Tibial artery (tissue), 4 donors: ENCODE data around the gene COQ2.
A peak's percentile ranks its signal among the peaks of the same experiment; 100 is the strongest.

Experiments
- DNase-seq, 2 donors: peaks; one replicate each; pipeline ENCODE4 v3.0.0-alpha.2; 2019
- H3K27ac ChIP-seq, 2 donors: fragments of 200-600 bp; sonication (generic) in 1 of 2; 1 replicate in 1 of 2; 2 replicates in 1 of 2; pipeline ENCODE4 v1.5.1; 2018 to 2019; ENCODE audit warnings: mild to moderate bottlenecking in 1 of 2
- H3K27me3 ChIP-seq, 2 donors: fragments of 200-600 bp; sonication (generic) in 1 of 2; one replicate each; pipeline versions ENCODE4 v1.5.1 to v1.6.0; 2016 to 2019
- H3K36me3 ChIP-seq, 3 donors: fragments of 200-600 bp; sonication (generic) in 2 of 3; one replicate each; pipeline ENCODE4 v1.5.1; 2016 to 2019; ENCODE audit warnings: mild to moderate bottlenecking in 2 of 3
- H3K4me1 ChIP-seq, 4 donors: fragments of 200-600 bp; sonication (generic) in 2 of 4; 1 replicate in 3 of 4; 2 replicates in 1 of 4; pipeline ENCODE4 v1.5.1; 2016 to 2019
- H3K4me3 ChIP-seq, 2 donors: fragments of 200-600 bp; sonication (generic) in 1 of 2; 1 replicate in 1 of 2; 2 replicates in 1 of 2; pipeline ENCODE4 v1.5.1; 2018 to 2019; ENCODE audit warnings: mild to moderate bottlenecking in 2 of 2
- H3K9me3 ChIP-seq, 3 donors: fragments of 200-600 bp; sonication (generic) in 1 of 3; one replicate each; pipeline ENCODE4 v1.5.1; 2016 to 2019
- intact Hi-C: fragments of 100-400 bp; cut with DNase I; formaldehyde crosslinking; loops from one replicate; pipeline ENCODE4 v1.15.0; 2023; ENCODE audit warnings: low total_unique reads
- TF ChIP-seq, protein P1 (sequence below), 2 experiments: fragments of 200-600 bp in 1 of 2; fragments of 450-650 bp in 1 of 2; IDR thresholded peaks; one replicate each; pipeline ENCODE4 v1.5.1; 2017 to 2019; ENCODE audit warnings: antibody characterized with exemption in 2 of 2, mild to moderate bottlenecking in 1 of 2, moderate library complexity in 1 of 2

The COQ2 gene

DNA sequence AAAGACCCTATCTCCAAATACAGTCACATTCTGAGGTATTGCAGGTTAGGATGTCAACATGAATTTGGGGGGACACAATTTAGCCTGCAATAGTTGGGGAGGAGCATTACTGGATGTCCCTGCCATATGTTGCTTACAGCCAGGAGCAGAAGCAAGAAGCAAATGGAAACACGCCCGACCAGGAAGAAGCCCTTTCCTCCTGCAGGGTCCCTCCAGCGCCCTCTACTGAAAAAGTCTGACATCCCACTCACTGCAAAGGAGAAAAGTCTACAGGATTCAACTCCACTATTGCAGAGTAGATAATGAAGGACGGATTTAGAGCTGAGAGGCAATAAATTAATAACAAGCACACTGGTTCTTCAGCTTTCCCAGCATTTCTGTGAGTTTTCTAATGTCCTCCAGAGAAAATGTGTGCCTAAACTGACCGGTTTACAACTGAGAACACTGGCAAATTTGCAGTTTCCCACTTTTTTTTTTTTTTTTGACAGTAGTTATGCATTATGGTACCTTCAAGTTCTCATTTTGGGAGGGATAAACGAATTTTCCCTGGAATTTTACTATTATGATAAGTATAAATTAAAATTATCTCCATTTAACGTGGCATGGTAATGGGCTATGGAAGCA lies 31.7 kb downstream of the COQ2 start:
- TF ChIP-seq, protein P1, sequence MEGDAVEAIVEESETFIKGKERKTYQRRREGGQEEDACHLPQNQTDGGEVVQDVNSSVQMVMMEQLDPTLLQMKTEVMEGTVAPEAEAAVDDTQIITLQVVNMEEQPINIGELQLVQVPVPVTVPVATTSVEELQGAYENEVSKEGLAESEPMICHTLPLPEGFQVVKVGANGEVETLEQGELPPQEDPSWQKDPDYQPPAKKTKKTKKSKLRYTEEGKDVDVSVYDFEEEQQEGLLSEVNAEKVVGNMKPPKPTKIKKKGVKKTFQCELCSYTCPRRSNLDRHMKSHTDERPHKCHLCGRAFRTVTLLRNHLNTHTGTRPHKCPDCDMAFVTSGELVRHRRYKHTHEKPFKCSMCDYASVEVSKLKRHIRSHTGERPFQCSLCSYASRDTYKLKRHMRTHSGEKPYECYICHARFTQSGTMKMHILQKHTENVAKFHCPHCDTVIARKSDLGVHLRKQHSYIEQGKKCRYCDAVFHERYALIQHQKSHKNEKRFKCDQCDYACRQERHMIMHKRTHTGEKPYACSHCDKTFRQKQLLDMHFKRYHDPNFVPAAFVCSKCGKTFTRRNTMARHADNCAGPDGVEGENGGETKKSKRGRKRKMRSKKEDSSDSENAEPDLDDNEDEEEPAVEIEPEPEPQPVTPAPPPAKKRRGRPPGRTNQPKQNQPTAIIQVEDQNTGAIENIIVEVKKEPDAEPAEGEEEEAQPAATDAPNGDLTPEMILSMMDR (IDR thresholded peaks at IDR 0.05): peak; percentile 34 to 43
- Histone ChIP-seq H3K9me3 (no peaks in the 10 kb centered on the region), H3K27ac (no peak overlapping the region), H3K4me3 (no peak overlapping the region), H3K4me1 (peaks cover 0 to 27% (median 7%) of the 10 kb centered on the region in 4 donors), H3K36me3 (no peaks in the 10 kb centered on the region), H3K27me3 (no peaks in the 10 kb centered on the region)
- intact Hi-C loops: loop anchor here (10.0 kb wide), 1 partner anchor 178 kb away; no protein-coding TSS in a partner anchor
- peak in 1 of 2 donors; percentile 55 for DNase-seq

DNA sequence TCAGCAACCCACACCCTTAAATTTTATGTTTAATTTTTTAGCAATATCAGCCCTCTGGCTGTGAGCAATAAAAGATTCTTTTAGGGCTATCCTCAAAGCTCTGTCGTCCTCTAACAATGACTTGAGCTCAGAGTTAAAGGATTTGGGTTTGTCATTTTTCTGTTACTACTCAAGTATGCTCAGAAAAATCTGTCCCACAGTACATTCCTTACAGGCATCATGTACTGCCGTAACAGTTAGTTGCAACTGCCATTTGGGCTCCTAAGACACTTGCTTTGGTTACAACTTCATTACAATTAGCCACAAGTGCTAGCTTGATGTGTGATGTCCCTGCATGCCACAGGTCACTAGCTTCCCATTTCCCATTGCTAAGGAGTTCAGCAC lies 33.2 kb downstream of the COQ2 start:
- no peaks in the 10 kb centered on the region for H3K36me3 ChIP-seq
- no peak overlapping the region for H3K4me3 ChIP-seq
- peaks cover 0 to 15% (median 5%) of the 10 kb centered on the region in 4 donors for H3K4me1 ChIP-seq
- H3K27me3 ChIP-seq: no peaks in the 10 kb centered on the region
- intact Hi-C loops: loop anchor here (10.0 kb wide), 1 partner anchor 177 kb away; no protein-coding TSS in a partner anchor
- no peaks in the 10 kb centered on the region for H3K9me3 ChIP-seq
- TF ChIP-seq, protein P1 (IDR thresholded peaks at IDR 0.05): no peak
- no peak for DNase-seq
- no peak overlapping the region for H3K27ac ChIP-seq

DNA sequence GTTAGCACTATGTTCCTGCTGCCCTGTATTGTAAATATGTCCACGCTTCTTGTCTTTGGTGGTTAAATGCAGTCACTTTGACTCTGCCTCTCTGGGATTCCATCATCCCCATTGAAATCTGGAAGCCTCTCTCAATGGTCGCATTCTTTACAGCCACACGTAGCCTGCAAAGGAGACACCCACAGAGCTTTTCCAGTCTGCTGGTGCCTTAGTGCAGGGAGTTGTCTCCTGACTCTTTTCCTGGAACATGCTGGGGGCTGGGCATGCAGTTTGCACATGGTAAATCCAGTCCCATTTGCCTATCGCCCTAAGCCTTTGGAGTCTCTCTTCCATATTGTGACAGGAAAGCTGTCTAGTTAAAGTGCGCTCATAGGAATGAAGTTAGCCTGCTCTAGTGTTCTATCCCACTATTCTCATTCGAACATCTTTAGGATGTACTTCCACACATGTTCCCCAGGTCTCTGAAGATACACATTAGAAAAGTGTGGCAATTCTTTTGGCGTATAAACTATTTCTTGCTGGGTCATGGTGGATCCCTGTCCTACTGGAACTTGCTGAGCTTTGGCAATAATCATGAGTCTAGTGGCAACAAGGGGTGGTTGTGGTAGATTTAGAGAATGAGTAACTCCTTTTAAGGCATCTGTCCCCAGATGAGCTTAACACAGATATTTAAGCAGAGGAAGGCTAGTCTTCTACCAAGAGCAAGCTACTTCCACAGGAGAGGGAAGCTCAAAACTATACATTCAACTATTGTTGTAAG lies 33.7 kb downstream of the COQ2 start:
- intact Hi-C loops: loop anchor here (10.0 kb wide), 1 partner anchor 176 kb away; no protein-coding TSS in a partner anchor
- Histone ChIP-seq H3K27me3 (no peaks in the 10 kb centered on the region), H3K36me3 (no peaks in the 10 kb centered on the region), H3K4me1 (peaks cover 0 to 9% (median 2%) of the 10 kb centered on the region in 4 donors), H3K27ac (no peak overlapping the region), H3K9me3 (no peaks in the 10 kb centered on the region), H3K4me3 (no peak overlapping the region)
- DNase-seq: no peak
- TF ChIP-seq, protein P1 (IDR thresholded peaks at IDR 0.05): no peak

DNA sequence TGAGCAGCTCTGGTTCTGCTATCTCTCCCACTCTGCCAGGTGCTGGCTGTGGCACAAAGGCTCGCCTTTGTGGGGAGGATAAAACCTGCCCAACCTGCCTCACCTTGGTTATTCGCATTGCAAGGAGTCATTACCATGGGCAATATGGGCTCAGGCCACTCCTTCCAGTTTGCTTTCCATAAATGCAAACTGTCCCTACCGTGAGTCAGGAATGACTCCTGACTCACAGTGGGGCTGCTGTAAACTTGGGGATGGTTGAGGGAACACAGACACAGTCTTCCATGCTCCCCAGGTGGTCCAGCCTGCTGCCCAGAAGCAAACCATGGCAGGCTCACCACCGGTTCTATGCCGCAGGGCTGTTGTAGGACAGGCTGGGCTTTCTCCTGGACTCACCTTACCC lies 36.1 kb downstream of the COQ2 start:
- no peak overlapping the region for H3K4me3 ChIP-seq
- intact Hi-C loops: no loop called here
- no peak overlapping the region for H3K27ac ChIP-seq
- H3K27me3 ChIP-seq: no peaks in the 10 kb centered on the region
- TF ChIP-seq, protein P1 (IDR thresholded peaks at IDR 0.05): no peak
- no peaks in the 10 kb centered on the region for H3K9me3 ChIP-seq
- DNase-seq: no peak
- no peaks in the 10 kb centered on the region for H3K36me3 ChIP-seq
- no peaks in the 10 kb centered on the region for H3K4me1 ChIP-seq

DNA sequence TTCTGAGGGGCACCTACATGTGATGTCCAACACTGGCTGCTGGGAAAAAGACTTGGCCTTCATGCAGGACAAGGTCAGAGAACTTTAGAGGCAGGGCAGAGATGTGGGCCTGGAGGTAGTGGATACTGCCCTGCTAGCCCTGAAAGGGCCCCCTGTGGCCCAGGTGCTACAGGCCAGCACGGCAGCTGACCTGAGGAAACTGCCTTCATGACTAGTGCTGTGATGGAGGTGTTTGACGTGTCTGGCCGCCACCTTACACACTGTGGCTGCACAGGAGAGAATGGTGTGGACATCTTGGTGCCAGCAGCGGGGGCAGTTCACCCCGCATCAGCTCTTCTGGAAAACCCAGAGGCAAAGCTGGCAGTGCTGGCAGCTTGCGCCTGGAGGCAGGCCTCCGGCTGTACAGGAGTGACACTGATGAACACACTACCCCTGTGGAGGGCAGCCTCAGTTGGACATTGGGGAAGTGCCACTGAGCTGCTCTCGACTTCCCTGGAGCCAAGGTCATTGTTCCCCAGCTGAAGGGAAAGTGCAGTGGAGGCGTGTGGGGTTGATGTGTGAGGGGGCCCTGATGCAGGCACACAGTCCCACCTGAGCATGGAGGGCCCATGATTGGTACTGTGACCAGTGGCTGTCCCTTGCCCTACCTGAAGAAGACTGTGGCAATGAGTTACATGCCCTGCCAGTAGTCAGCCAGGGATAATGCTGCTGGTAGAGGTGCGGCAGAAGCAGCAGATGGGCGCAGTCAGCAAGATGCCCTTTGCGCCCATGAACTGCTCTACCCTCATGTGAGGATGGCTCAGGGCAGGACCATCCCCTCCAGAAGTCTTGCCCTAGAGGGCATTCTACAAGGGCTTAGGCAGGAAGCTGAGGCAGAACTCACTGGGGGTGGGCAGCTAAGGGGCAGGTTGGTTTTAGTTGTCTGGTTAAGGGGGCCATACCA lies 36.9 kb downstream of the COQ2 start:
- H3K27me3 ChIP-seq: no peaks in the 10 kb centered on the region
- intact Hi-C loops: no loop called here

More for the DNA sequence above, 36.9 kb downstream of the COQ2 start:
- TF ChIP-seq, protein P1 (IDR thresholded peaks at IDR 0.05): no peak
- no peaks in the 10 kb centered on the region for H3K36me3 ChIP-seq
- DNase-seq: no peak
- H3K4me1 ChIP-seq: no peaks in the 10 kb centered on the region
- H3K4me3 ChIP-seq: no peak overlapping the region
- H3K27ac ChIP-seq: no peak overlapping the region
- H3K9me3 ChIP-seq: no peaks in the 10 kb centered on the region
